ENCODE results near the gene SAMD4A. TPM values are rescaled to one million over a fixed set of nuclear protein-coding genes. Genes with fewer than 3 reads are reported as not detected.

Gene SAMD4A
- total and polyA plus RNA-seq, 2 experiments from 2014 or later: 7.2 to 33.0 TPM

DNA sequence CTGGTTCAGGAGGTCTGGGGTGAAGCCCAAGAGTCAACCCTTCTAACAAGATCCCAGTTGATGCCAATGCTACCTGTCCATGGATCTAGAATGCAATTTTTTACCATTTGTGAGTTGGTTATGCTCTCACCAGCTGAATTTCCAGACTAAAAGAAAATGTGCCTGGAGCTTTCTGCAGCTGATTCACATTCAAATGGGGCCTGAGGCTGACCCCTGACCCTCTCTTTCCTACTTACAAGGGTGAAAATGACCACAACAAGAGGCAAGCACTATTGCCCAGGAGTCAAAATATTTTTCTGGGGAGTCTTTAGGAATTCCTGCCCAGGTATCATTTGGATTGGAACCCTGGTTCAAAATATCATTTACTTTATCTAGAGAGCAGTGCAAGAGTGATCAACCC is 159.1 kb downstream of the SAMD4A start:
- TF ChIP-seq EZH2phosphoT487 (IDR thresholded peaks at IDR 0.05; ENCODE audit: insufficient read depth, low read depth): no peak
- no peak for TF ChIP-seq EZH2 (IDR thresholded peaks at IDR 0.05; ENCODE audit: insufficient read depth, poor library complexity, severe bottlenecking)
- Histone ChIP-seq H3K36me3 (ENCODE audit: low read depth) (no peaks in the 10 kb centered on the region), H3K27me3 (replicated peaks; ENCODE audit: insufficient read depth) (no peaks in the 10 kb centered on the region), H4K20me1 (ENCODE audit: insufficient read depth) (peaks cover 6% of the 10 kb centered on the region; the same call in 1 of the 2 replicates), H3K79me2 (ENCODE audit: insufficient read depth) (peaks cover 86% of the 10 kb centered on the region), H3K4me2 (ENCODE audit: unreplicated experiment) (no peak overlapping the region), H3K9me2 (ENCODE audit: insufficient read depth) (no peaks in the 10 kb centered on the region), H3F3A (ENCODE audit: insufficient read depth) (peaks cover 27% of the 10 kb centered on the region), H3K4me3 (no peak overlapping the region), H3K9ac (no peak overlapping the region), H3K9me3 (ENCODE audit: low read depth) (no peaks in the 10 kb centered on the region), H2AFZ (no peak overlapping the region), H3K27ac (no peak overlapping the region), H3K4me1 (ENCODE audit: insufficient read depth) (peaks cover 29% of the 10 kb centered on the region)
- in situ Hi-C loops (cut with MboI): no loop called here
- DNase-seq: no peak

DNA sequence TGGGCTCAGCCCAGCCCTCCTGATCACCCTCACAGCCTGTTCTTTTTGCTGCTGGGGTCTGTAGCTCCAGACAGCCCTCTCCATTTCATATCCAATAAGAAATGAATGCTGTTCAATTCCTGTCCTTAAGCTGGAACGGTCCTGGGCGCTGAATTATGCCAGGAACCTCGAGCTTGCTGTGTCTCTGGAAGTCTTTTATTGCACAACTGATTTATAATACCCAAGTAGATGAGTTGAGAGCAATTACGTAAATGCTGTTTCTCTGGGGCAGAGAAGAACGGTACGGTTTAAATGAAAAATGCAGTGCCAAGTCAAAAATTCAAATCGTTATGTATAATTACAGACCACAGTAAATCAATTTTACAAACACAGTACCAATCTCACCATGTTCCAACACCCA is 161.0 kb downstream of the SAMD4A start:
- H3K79me2 ChIP-seq (ENCODE audit: insufficient read depth): peaks cover 83% of the 10 kb centered on the region
- peak overlapping the region; percentile 15; the same call in 1 of the 2 replicates for H2AFZ ChIP-seq
- peak overlapping the region; percentile 64 for H3K4me2 ChIP-seq (ENCODE audit: unreplicated experiment)
- H3K36me3 ChIP-seq (ENCODE audit: low read depth): no peaks in the 10 kb centered on the region
- H3K9ac ChIP-seq: peak overlapping the region; percentile 27
- H3K27ac ChIP-seq: peak overlapping the region; percentile 7; the same call in 1 of the 2 replicates
- H3F3A ChIP-seq (ENCODE audit: insufficient read depth): peaks cover 43% of the 10 kb centered on the region
- in situ Hi-C loops (cut with MboI): no loop called here
- peak; percentile 72 for DNase-seq
- H4K20me1 ChIP-seq (ENCODE audit: insufficient read depth): no peaks in the 10 kb centered on the region; the same call in 1 of the 2 replicates
- no peak for TF ChIP-seq EZH2phosphoT487 (IDR thresholded peaks at IDR 0.05; ENCODE audit: insufficient read depth, low read depth)
- no peak for TF ChIP-seq EZH2 (IDR thresholded peaks at IDR 0.05; ENCODE audit: insufficient read depth, poor library complexity, severe bottlenecking)
- WGBS, 2 experiments (ENCODE audit: low coverage in 1 of 2, low lambda C conversion rate in 2 of 2, missing lambda C conversion rate in 2 of 2): 6 to 11% methylated on average over 7 of the region's 7 CpGs
- H3K9me2 ChIP-seq (ENCODE audit: insufficient read depth): no peaks in the 10 kb centered on the region
- peaks cover 35% of the 10 kb centered on the region for H3K4me1 ChIP-seq (ENCODE audit: insufficient read depth)
- no peaks in the 10 kb centered on the region for H3K27me3 ChIP-seq (replicated peaks; ENCODE audit: insufficient read depth)
- H3K4me3 ChIP-seq: peak overlapping the region; percentile 60
- no peaks in the 10 kb centered on the region for H3K9me3 ChIP-seq (ENCODE audit: low read depth)

DNA sequence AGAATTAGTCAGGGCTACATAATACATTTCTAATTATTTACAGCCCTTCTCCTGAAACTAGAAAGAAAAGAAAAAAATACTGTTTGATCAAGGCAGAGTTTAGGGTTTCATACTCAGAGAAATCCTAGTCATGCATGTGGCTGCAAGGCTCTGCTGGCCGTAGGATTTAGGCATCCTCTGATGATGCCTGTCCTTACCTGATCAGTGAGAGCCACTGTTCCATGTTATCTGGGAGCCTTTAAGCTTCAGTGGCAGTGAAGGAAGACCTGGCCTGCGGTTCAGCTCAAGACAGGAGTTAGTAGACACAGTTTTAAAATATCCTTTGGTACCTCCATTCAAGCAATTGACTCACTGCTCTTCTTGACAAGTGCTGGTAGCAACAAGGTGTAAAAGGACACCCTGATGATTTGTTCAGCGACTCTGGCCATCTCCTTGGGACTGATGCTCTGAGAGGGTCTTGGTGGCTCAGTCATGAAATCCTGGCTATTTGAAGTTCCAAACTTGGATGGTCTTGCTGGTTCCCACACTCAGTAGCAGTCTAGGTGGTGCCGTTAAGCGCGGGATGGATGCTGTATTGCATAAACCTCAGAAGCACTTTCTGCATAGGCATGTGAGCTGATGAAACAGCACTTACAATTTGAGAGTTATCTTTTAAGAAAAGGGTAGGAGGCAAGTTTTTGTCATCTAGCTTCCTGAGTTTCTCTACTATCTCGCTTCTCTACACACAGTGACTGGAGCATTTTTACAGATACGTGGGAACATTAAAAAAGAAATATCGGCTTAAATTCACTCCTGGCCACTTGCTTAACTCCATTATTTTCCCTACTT is 162.0 kb downstream of the SAMD4A start:
- peaks cover 83% of the 10 kb centered on the region for H3K79me2 ChIP-seq (ENCODE audit: insufficient read depth)
- no peaks in the 10 kb centered on the region for H3K9me3 ChIP-seq (ENCODE audit: low read depth)
- H3K27ac ChIP-seq: 0 out of 2 replicates have a peak overlapping the region, but pooled peaks have one; percentile 7
- WGBS, 2 experiments (ENCODE audit: low coverage in 1 of 2, low lambda C conversion rate in 2 of 2, missing lambda C conversion rate in 2 of 2): 87 to 90% methylated on average over 9 of the region's 9 CpGs
- TF ChIP-seq EZH2phosphoT487 (IDR thresholded peaks at IDR 0.05; ENCODE audit: insufficient read depth, low read depth) (no peak), EZH2 (IDR thresholded peaks at IDR 0.05; ENCODE audit: insufficient read depth, poor library complexity, severe bottlenecking) (no peak)
- peak overlapping the region; percentile 74 for H3K4me2 ChIP-seq (ENCODE audit: unreplicated experiment)
- no peaks in the 10 kb centered on the region for H3K9me2 ChIP-seq (ENCODE audit: insufficient read depth)
- no peaks in the 10 kb centered on the region for H3K27me3 ChIP-seq (replicated peaks; ENCODE audit: insufficient read depth)
- peak; percentile 15 for DNase-seq
- peaks cover 35% of the 10 kb centered on the region for H3K4me1 ChIP-seq (ENCODE audit: insufficient read depth)
- H3K9ac ChIP-seq: 0 out of 2 replicates have a peak overlapping the region, but pooled peaks have one; percentile 27
- H3K4me3 ChIP-seq: peak overlapping the region; percentile 60; the same call in 1 of the 2 replicates
- peaks cover 46% of the 10 kb centered on the region for H3F3A ChIP-seq (ENCODE audit: insufficient read depth)
- no peaks in the 10 kb centered on the region; the same call in 1 of the 2 replicates for H4K20me1 ChIP-seq (ENCODE audit: insufficient read depth)
- H2AFZ ChIP-seq: no peak overlapping the region
- H3K36me3 ChIP-seq (ENCODE audit: low read depth): no peaks in the 10 kb centered on the region
- in situ Hi-C loops (cut with MboI): no loop called here

DNA sequence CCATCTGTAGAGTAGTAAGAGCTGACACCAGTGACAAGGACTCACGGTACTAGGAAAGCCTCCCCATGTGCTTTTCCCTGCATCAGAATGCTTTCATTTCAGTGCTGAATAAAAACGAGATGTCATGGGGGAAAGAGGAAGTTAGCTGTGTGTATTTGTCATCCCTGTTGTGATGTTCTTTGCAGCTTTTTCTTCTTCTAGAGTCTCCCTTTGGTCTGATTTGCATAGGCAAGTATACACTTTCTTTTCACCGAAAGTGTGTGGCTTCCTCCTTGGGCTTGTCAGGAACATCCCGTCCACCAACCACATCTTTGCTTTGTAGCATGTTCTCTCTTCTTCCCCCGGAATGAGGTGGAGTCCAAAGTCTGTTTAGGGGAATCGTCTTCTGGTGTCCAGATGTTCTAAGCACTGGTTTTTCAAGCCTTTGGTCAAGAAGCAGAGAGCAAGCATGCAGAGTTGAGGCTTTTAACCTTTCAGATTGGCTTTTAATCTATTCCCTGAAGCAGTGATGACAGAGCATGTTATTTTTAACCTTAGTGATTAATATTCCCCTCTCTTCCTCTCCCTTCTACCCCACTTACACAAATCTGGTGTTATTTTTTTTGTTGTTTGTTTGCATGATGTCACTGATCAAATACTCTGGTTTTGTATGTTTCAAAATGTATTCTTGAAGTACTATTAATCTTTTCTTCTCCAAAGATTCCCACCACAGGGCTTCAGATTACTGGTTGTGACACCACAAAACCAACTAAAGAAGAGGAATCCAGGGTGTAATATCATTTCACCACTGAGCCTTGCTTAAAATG is 163.4 kb downstream of the SAMD4A start:
- Histone ChIP-seq H3K4me1 (ENCODE audit: insufficient read depth) (peaks cover 35% of the 10 kb centered on the region), H3K4me3 (peak overlapping the region; percentile 62), H3F3A (ENCODE audit: insufficient read depth) (peaks cover 46% of the 10 kb centered on the region), H2AFZ (peak overlapping the region; percentile 42), H3K36me3 (ENCODE audit: low read depth) (no peaks in the 10 kb centered on the region), H3K79me2 (ENCODE audit: insufficient read depth) (peaks cover 80% of the 10 kb centered on the region), H3K9me2 (ENCODE audit: insufficient read depth) (no peaks in the 10 kb centered on the region), H3K4me2 (ENCODE audit: unreplicated experiment) (peak overlapping the region; percentile 74), H4K20me1 (ENCODE audit: insufficient read depth) (no peaks in the 10 kb centered on the region; the same call in 1 of the 2 replicates), H3K9ac (peak overlapping the region; percentile 51), H3K9me3 (ENCODE audit: low read depth) (no peaks in the 10 kb centered on the region), H3K27ac (peak overlapping the region; percentile 60), H3K27me3 (replicated peaks; ENCODE audit: insufficient read depth) (no peaks in the 10 kb centered on the region)
- TF ChIP-seq EZH2phosphoT487 (IDR thresholded peaks at IDR 0.05; ENCODE audit: insufficient read depth, low read depth) (no peak), EZH2 (IDR thresholded peaks at IDR 0.05; ENCODE audit: insufficient read depth, poor library complexity, severe bottlenecking) (no peak)
- 1 to 2% methylated on average over 6 of the region's 6 CpGs for WGBS, 2 experiments (ENCODE audit: low coverage in 1 of 2, low lambda C conversion rate in 2 of 2, missing lambda C conversion rate in 2 of 2)
- in situ Hi-C loops (cut with MboI): no loop called here
- peak; percentile 73 for DNase-seq
